ENCODE results near the gene CYP4F11.

GRCh38 chr19:15979293-15979692 is 45.0 kb upstream of the CYP4F11 start:
- TF ChIP-seq CTCF (IDR thresholded peaks at IDR 0.05) (no peak), POLR2A (IDR thresholded peaks at IDR 0.05; ENCODE audit: low read depth) (no peak), POLR2AphosphoS5 (IDR thresholded peaks at IDR 0.05) (no peak)
